ENCODE data around the gene TRAPPC3L. TPM values are rescaled to one million over a fixed set of nuclear protein-coding genes. Genes with fewer than 3 reads are reported as not detected.
A peak's percentile ranks its signal among the peaks of the same experiment; 100 is the strongest.

Gene TRAPPC3L
- total RNA-seq, 1 donor from 2014 or later: not detected

DNA sequence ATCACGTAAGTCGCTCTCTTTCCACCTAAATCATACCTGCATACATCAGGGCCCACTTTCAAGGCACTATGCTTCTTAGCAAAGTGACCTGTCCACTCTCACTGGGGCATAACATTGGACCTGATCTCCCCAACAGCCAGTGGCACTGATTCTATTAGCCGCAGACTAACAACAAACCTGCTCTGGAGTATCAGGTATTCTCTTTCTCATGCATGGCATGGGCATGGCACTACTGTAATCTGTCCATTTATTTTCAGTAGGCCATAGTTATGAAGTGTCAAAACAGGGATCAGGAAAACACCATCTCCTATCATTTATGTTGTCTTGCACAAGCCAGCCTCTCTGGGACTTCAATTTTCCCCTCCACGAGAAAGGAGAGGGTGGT is 16.5 kb upstream of the TRAPPC3L start:
- intact Hi-C loops (cut with DNase I): loop anchor here (5.0 kb wide), 1 partner anchor 295 kb away; no protein-coding TSS in a partner anchor
- DNase-seq (ENCODE audit: missing footprints): no peak
- ATAC-seq: no peak

DNA sequence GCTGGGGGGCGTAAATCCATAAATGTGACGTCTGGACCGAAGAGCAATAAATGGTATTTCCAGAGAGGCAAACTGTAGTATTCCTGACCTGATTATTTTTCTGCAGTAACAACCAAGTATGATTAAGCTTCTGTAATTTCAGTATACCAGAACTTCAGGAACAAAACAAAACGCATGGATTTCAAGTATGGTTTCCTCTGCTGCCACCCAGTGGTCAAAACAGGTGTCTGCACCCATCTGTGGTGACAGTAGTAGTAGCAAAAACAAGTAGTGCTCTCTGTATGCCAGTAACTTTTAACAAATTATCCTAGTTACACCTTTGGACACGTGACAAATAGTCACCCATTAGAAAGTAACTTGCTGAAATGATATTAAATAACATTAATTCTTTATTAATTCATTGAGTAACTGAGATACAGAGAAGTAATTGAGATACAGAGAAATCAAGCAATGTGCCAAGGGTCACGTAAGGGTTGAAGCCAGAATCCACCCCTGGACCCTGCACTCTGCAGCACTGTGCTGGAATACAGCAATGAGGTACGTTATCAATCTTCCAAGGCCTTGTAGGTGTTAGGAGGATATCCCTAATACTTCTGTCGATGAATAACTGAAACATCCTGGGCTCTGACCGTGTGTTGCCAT is 16.0 kb upstream of the TRAPPC3L start:
- DNase-seq (ENCODE audit: missing footprints) (peak; percentile 69), ATAC-seq (peak; percentile 44)
- intact Hi-C loops (cut with DNase I): loop anchor here (2.0 to 5.0 kb wide), 2 partner anchors 25 to 294 kb away; no protein-coding TSS in a partner anchor

DNA sequence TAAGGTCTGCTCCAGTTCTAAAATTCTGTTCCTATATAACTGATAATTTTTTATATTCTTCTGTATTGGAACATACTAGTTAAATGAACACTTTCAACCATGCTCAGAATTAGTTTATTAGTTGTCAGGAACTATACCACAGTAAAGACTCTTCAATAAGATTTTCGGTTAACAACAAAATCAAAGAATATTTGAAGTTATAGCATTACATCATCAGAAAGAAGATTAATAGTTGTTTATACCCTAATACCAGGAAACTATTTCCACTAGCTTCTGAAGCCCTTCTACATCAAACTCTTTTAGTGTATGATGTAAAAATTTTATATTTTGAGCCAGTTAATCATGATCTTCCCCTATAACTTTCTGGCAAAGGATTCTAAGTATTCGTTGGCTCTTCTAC is 14.6 kb upstream of the TRAPPC3L start:
- ATAC-seq (no peak), DNase-seq (ENCODE audit: missing footprints) (no peak)
- intact Hi-C loops (cut with DNase I): loop anchor here (2.0 to 5.0 kb wide), 2 partner anchors 23 to 293 kb away; no protein-coding TSS in a partner anchor

DNA sequence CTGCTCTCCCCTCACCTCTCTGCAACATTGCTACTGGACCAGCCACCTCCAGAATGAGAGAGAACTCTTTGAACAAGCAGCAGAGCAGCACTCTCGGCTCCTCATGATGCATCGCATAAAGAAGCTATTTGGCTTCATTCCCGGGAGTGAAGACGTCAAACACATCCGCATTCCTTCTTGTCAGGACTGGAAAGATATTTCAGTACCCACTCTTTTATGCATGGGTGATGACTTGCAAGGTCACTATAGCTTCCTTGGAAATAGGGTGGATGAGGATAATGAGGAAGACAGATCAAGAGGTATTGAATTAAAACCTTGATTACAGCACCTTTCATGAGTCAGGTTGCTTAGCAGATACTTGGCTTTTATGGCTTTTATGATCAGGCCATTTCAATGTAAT is 12.4 kb upstream of the TRAPPC3L start:
- no peak for DNase-seq (ENCODE audit: missing footprints)
- ATAC-seq: peak; percentile 76
- intact Hi-C loops (cut with DNase I): no loop called here

DNA sequence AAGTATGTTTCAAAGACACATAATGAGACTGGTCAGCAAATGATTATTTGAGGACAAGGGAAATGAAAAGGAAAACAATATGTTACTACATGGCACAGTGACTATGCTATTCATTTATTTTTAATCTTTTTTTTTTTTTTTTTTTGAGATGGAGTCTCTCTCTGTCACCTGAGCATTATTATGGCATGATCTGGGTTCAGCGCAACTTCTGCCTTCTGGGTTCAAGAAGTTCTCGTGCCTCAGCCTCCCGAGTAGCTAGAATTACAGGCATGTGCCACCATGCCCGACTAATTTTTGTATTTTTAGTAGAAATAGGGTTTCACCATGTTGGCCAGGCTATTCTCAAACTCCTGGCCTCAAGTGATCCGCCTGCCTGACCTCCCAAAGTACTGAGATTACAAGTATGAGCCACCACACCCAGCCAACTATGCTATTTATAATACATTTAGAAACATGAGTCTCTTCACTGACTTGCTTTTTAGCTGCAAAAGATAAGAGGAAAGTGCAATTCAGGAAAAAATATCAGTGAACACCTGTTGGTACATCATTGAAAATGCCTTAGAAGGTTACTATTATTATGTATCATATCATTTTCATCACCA is 11.4 kb upstream of the TRAPPC3L start:
- intact Hi-C loops (cut with DNase I): no loop called here
- no peak for ATAC-seq
- DNase-seq (ENCODE audit: missing footprints): no peak

DNA sequence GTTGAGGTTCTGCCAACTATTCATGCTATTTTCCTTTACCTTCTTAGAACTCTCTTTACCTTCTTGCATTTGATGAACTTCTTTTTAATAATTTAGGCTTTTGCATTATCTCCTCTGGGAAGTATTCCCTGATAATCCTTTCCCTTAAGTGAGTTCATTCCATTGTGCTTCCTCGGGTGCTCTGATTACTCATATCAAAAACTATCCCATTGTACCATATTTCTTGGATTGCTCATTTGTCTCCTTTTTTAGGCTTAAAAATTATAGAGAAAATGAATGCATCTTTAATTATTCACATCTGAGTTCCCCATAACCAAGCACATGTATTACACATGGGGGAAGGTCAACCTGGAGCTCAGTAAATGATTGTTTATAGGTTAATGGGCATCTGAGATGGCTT is 10.6 kb upstream of the TRAPPC3L start:
- no peak for DNase-seq (ENCODE audit: missing footprints)
- no peak for ATAC-seq
- intact Hi-C loops (cut with DNase I): no loop called here

DNA sequence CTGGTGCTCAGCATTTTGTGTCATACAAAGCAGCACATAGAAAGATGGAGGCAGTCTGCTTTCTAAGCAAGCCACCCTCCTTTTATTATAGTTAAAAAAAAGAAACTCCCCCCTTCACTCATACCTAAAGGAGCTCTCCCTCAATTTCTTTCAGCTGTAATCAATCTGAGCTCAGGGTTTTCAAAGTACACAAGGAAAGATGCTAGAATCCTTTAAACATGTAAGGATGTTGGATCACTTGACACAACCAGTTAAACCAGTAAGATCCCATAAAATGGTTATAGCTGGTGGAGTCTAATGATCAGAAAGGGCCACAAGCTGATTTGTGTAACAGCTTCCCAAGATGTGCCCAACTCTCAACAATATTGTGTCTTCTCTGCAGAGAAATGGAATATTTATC is 8.0 kb upstream of the TRAPPC3L start, which contains the start of gene CALHM4:
Gene CALHM4, plus strand, starts transcription at position 301 of the 400 bp plus-strand sequence. Its CDS starts 43 bp downstream, at position 344.
- intact Hi-C loops (cut with DNase I): no loop called here
- DNase-seq (ENCODE audit: missing footprints) (no peak), ATAC-seq (no peak)

DNA sequence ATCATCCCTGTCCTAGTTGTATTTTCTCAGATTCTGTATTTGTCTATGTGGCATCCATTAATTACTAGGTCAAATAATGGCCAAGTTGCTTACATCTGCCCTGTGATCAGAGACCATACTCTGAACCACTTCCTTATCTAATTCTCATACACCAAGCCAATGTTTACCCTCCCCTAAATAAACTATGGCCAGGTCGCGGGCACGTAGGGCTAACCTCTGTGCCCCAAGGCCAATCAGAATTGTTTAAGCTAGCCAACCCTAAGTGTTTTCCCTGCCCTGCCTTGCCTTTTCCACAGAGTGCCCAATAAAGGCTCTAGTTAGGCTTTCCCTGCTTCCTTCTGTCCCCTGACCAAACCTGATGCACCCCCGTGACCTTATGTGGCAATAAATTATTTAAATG is 5.3 kb upstream of the TRAPPC3L start:
- ATAC-seq (no peak), DNase-seq (ENCODE audit: missing footprints) (no peak)
- intact Hi-C loops (cut with DNase I): no loop called here

DNA sequence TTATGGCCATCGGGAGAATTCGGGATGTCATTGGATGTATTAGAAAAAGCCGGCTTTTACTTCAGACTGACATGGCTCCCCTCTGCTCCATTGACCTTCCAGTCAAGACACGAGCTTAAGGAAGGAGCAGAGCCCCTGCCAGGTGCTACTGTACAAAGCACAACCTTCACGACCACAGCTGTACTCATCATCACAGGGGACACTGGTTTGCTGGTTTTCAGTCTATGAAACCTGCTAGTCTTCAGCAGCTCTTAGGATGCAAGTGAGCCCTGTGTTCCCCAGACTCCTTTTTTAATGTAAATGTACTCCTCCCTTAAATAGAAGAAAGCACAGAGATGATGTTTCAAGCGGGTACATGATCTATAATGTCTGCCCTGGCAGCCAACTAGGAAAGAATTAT is 1.9 kb upstream of the TRAPPC3L start:
- intact Hi-C loops (cut with DNase I): no loop called here
- ATAC-seq (no peak), DNase-seq (ENCODE audit: missing footprints) (no peak)

DNA sequence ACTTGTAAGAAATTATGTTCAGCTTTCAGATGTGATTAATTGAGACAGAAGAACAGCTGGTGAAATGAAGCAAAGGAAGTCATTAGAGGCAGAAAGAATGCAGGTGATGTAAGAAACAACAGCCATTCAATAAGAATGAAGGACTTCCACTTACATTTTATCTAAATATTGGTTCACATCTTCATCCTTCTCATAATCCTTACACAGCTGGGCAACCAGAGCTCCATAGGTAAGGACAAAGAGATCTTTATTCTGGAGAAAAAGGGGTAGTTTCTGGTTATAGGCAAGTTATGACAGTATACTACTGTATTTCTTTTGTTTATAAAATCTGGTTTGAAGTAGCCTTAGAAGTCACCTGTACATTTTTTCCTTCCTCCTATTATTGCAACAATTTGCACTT is 2.3 kb downstream of the TRAPPC3L start:
- ATAC-seq: no peak
- DNase-seq (ENCODE audit: missing footprints): no peak
- intact Hi-C loops (cut with DNase I): no loop called here

DNA sequence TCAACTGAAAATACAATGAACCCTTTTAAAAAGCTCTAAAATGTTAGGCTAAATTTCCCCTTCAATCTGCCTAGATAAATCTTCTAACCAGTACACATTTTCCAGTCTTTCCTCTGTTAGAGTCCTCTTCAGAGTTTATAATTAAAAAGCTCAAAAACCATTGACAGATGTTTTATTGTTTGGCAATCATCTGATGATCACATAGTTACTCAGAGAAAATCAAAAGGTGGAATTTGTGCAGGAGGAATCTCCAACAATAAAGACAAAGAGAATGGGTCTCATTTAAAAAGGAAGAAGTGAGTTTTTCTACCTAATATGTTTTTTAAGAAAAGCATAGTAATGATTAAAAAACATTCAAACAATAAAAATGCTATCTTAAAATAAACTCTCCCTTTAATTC is 3.1 kb downstream of the TRAPPC3L start:
- intact Hi-C loops (cut with DNase I): no loop called here
- ATAC-seq (no peak), DNase-seq (ENCODE audit: missing footprints) (no peak)

DNA sequence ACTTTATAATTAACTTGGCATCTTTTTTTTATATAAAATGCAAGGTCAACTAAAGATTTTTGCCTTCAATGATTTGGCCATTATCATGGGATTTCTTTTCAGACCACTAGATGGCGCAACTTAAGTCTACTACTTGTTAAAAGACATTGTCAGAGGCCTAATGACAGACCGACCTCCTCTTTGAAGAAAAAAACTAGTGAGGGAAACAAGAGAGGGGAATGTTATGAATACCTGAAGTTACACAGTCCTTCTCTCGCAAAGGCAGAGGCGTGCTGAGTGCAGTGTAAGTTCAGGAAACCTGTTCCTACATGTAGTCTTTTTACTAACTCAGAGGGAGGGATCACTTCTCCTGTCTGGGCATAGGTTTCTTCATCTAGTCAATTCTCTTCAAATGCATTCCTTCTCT is 9.3 kb downstream of the TRAPPC3L start:
- DNase-seq (ENCODE audit: missing footprints): no peak
- no peak for ATAC-seq

DNA sequence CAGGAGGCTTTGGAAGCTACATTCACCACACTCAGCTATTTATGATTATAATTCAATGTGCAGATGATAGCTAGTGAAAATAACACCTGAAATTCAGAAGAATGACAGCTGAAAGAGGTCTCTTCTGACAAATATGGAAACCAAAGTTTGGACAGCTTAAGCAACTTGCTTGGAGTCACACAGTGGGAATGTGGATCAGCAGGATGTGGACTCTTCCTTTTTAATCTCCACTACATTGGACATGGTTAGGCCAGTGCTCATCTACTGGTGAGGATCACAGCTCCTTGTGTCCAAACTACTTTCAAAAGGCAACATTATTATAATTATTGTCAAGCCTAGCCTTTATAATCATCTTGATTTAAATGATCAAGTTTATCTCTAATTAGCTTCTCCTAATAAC is 10.4 kb downstream of the TRAPPC3L start:
- no peak for ATAC-seq
- no peak for DNase-seq (ENCODE audit: missing footprints)
- intact Hi-C loops (cut with DNase I): loop anchor here (10.0 kb wide), 1 partner anchor 320 kb away; no protein-coding TSS in a partner anchor

More for the DNA sequence above, 9.3 kb downstream of the TRAPPC3L start:
- intact Hi-C loops (cut with DNase I): loop anchor here (2.0 to 10.0 kb wide), 2 partner anchors 25 to 321 kb away; no protein-coding TSS in a partner anchor

DNA sequence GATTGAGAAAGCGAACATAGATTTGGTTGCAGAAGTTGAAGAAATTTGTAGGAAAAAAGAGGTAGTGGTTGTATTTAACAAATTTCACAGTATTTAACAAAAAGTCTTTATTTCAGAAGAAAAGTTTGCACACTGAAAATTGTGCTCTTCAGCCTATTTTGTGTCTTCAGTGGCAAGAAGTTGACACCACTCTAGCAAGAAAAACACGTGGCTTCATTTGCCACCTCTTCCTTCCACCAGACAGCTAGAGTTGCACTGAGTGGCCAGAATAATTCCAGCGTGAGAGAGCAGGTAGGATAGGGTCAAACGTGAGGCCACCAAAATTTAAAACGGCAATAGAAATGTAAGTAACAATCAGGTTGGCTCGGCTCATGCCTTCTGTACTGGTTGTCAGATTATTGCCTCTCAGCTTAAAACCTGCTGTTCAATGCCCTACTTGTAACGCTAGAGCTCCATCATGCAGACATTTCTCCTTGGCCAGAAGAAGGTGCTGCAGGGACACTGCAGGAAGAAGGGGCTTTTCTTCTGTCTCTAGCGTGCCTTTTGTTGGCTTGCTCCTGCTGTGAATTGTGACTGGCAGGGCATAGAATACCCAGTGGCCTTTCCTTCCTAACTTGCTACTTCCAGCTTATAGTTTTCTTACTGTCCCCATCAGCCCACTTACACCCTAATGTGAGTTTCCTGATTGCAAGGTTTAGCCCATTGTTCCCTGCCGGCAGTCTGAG is 12.1 kb downstream of the TRAPPC3L start:
- DNase-seq (ENCODE audit: missing footprints) (no peak), ATAC-seq (no peak)
- intact Hi-C loops (cut with DNase I): loop anchor here (2.0 to 10.0 kb wide), 3 partner anchors 91 to 319 kb away; no protein-coding TSS in a partner anchor

DNA sequence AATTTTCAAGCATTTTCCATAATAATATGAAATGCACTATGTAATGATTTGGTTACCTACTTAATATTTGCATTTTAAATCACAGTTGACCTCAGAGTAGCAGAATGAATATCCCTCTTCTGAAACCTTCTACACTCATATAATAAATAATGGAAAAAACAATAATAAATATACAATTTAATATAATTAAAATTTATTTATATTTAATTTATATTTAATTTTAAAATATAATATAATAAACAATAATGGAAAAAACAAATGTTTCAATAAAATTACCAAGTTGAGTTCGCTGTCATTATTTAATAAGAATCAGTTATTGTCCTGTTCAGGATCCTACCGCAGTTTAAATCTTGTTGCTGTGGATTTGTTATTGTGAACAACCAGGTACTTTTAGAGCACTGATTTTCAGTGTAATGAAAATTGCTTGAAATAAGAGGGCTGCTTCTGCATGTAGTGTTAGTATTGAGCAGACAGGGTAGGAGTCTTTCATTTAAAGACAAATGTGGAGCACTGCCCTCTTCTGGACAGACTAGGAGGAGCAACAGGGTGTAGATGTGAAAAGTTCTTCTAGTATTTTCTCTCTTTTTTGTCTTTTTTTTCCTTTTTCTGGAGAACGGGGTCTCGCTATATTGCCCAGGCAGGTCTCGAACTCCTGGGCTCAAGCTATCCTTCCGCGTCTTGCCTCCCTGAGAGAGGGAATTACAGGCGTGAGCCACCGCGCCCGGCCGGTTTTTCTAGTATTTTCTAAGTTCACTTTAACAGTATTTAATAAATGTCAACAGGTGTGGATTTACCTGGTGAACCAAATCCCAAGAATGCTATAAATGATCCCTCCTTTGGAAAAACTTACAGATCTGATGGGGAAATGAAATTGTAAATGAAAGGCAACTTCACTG is 13.6 kb downstream of the TRAPPC3L start:
- DNase-seq (ENCODE audit: missing footprints): no peak
- ATAC-seq: peak; percentile 78
- intact Hi-C loops (cut with DNase I): loop anchor here (2.0 to 10.0 kb wide), 3 partner anchors 90 to 317 kb away; no protein-coding TSS in a partner anchor

DNA sequence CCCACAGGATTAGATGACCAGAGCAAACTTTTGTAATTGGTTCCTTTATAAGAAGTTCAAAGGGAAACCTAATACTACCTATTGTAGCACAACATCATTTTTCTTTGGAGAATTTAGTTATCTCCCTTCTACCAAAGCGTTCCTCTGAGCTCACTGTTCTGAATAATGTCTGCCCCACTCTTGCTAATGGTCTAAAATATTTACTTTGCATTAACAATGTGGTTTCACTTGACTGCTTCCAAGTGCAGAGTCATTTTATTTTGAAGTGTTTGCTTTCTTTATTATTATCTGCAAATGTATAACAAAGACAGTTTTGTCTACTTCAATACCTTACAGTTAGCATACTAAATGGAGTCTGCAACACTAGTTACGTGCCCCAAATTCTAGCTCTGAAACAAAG is 15.0 kb downstream of the TRAPPC3L start:
- DNase-seq (ENCODE audit: missing footprints) (no peak), ATAC-seq (no peak)
- intact Hi-C loops (cut with DNase I): loop anchor here (5.0 to 10.0 kb wide), 2 partner anchors 88 to 316 kb away; no protein-coding TSS in a partner anchor

DNA sequence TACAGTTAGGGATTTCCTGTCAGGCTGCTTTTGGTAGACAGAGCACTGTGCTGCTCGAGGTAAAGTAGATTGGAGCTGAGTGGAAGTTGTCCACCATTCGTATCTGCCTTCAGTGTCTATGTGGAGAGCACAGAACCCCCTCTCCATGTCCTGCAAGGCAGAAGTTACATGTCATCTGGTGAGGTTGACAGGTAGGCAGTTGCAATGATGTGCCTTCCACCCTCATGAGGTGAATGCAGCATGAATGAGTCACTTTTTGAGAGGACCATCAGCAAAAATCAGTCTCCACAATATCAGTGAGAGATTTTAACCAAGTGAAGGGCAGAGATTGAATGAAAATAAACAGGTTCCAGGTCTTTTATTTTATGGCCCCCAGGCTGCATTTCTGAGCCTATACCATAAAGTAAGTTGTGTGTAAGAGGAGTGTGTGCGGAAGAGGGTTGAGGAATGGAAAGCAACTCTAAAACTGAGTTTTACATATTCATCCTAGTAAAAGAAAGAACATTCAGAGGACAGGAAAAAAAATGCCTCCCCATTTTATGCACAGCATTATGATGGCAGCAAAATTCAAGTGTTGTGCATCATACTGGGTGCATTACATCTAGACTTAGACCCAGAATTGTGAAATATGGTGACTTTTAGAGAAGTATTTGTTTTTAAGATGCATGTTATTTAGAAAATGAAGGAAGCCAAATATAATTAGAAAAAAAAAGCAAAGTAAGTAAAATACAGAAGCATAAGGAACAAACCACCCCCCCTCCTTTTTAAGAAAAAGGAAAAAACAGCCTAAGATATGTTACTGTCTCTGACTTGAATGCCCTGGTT is 15.8 kb downstream of the TRAPPC3L start:
- no peak for DNase-seq (ENCODE audit: missing footprints)
- no peak for ATAC-seq
- intact Hi-C loops (cut with DNase I): loop anchor here (2.0 to 10.0 kb wide), 3 partner anchors 17 to 315 kb away; no protein-coding TSS in a partner anchor

DNA sequence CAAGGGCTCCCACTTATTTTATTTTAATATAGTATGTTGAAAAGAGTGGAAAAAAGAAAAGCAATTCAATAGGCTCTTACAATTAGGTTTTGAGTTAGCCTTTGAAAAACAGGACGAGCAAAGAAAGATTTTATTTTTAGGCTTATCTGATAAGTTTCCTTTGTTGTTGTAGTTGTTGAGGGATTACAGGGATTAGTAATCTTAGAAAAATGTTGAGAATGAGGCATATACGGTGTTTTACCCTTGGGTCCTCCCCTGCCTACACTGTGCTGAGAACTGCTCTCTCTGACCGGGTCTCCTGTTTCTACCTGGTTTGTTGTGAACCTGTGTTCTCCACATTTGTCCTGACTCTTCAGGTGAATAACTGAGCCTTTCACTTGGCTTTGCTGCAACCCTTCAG is 16.7 kb downstream of the TRAPPC3L start:
- intact Hi-C loops (cut with DNase I): loop anchor here (2.0 kb wide), 1 partner anchor 16 kb away; no protein-coding TSS in a partner anchor
- ATAC-seq: no peak
- no peak for DNase-seq (ENCODE audit: missing footprints)

All from Right ventricle myocardium inferior (tissue), 1 donor.